Stimulated activated CD4-positive, alpha-beta T cell treated with anti-CD3 and anti-CD28 coated beads, Interleukin-15, amount 100 ng/mL, for 48 hours (primary cell): ENCODE data around the gene ARFGAP1.

Experiments used
- DNase-seq, 2 donors: peaks; one replicate each; pipeline ENCODE4 v3.0.0-alpha.2; 2020; ENCODE audit warnings: low read depth in 2 of 2

ARFGAP1 gene

GRCh38 chr20:63319164-63320040 lies 46.8 kb downstream of the ARFGAP1 start:
- no peak for DNase-seq

- no peak for DNase-seq
These were observed 47.5 kb downstream of the ARFGAP1 start for GRCh38 chr20:63320041-63320511.

GRCh38 chr20:63320616-63321147 lies 48.1 kb downstream of the ARFGAP1 start:
- no peak for DNase-seq

GRCh38 chr20:63321148-63321831 lies 48.7 kb downstream of the ARFGAP1 start:
- no peak for DNase-seq

- no peak for DNase-seq
These were observed 49.7 kb downstream of the ARFGAP1 start for GRCh38 chr20:63322146-63322932.

- DNase-seq: no peak
These were observed 50.3 kb downstream of the ARFGAP1 start for GRCh38 chr20:63322933-63323273.

GRCh38 chr20:63323357-63323981 lies 50.9 kb downstream of the ARFGAP1 start:
- DNase-seq: no peak

- no peak for DNase-seq
These were observed 52.4 kb downstream of the ARFGAP1 start for GRCh38 chr20:63325021-63325471.

- no peak for DNase-seq
These were observed 53.1 kb downstream of the ARFGAP1 start for GRCh38 chr20:63325554-63326313.

- DNase-seq: no peak
These were observed 54.0 kb downstream of the ARFGAP1 start for GRCh38 chr20:63326314-63327230.

- DNase-seq: no peak
These were observed 54.7 kb downstream of the ARFGAP1 start for GRCh38 chr20:63327231-63327745.

- DNase-seq: no peak
These were observed 55.5 kb downstream of the ARFGAP1 start for GRCh38 chr20:63328026-63328700.

GRCh38 chr20:63328718-63329275 lies 56.2 kb downstream of the ARFGAP1 start:
- DNase-seq: no peak

- DNase-seq: no peak
These were observed 56.9 kb downstream of the ARFGAP1 start for GRCh38 chr20:63329331-63330083.

GRCh38 chr20:63330084-63330760 lies 57.6 kb downstream of the ARFGAP1 start:
- no peak for DNase-seq

- no peak for DNase-seq
These were observed 58.3 kb downstream of the ARFGAP1 start for GRCh38 chr20:63330940-63331339.

GRCh38 chr20:63331741-63332400 lies 59.3 kb downstream of the ARFGAP1 start:
- DNase-seq: no peak
